Parathyroid adenoma (tissue), 2 donors: ENCODE results near the gene DUSP10.
A peak's percentile ranks its signal among the peaks of the same experiment; 100 is the strongest.

Source experiments
- H2AFZ ChIP-seq: fragments of 300-600 bp; sonication (generic); one replicate; pipeline ENCODE4 v1.7.0; 2017; ENCODE audit warnings: antibody characterized with exemption, mild to moderate bottlenecking
- H3K27ac ChIP-seq: fragments of 300-600 bp; sonication (generic); one replicate; pipeline ENCODE4 v1.7.0; 2017
- H3K27me3 ChIP-seq: fragments of 300-600 bp; sonication (generic); one replicate; pipeline ENCODE4 v1.7.0; 2017; ENCODE audit warnings: low read length; ENCODE audit not compliant: control insufficient read depth, insufficient read depth
- H3K36me3 ChIP-seq: fragments of 300-600 bp; sonication (generic); one replicate; pipeline ENCODE4 v1.7.0; 2017; ENCODE audit warnings: low read length; ENCODE audit not compliant: control insufficient read depth, insufficient read depth
- H3K4me1 ChIP-seq: fragments of 300-600 bp; sonication (generic); one replicate; pipeline ENCODE4 v1.7.0; 2017; ENCODE audit warnings: control low read depth
- H3K4me2 ChIP-seq: fragments of 300-600 bp; sonication (generic); one replicate; pipeline ENCODE4 v1.7.0; 2017; ENCODE audit warnings: low read length
- H3K4me3 ChIP-seq: fragments of 300-600 bp; sonication (generic); one replicate; pipeline ENCODE4 v1.7.0; 2017; ENCODE audit warnings: low read depth, low read length
- H3K79me2 ChIP-seq: fragments of 300-600 bp; sonication (generic); one replicate; pipeline ENCODE4 v1.7.0; 2017; ENCODE audit warnings: control low read depth
- H3K9ac ChIP-seq: fragments of 300-600 bp; sonication (generic); one replicate; pipeline ENCODE4 v1.7.0; 2017; ENCODE audit warnings: mild to moderate bottlenecking
- H3K9me3 ChIP-seq: fragments of 300-600 bp; sonication (generic); one replicate; pipeline ENCODE4 v1.7.0; 2017; ENCODE audit warnings: low read length; ENCODE audit not compliant: control insufficient read depth
- CTCF ChIP-seq: fragments of 300-600 bp; sonication (generic); IDR thresholded peaks from one replicate; pipeline ENCODE4 v1.7.0; 2017; ENCODE audit warnings: antibody characterized with exemption, mild to moderate bottlenecking
- donor health status: primary hyperparathyroidism.

Gene DUSP10

GRCh38 chr1:221751226-221751887 lies 9.5 kb upstream of the DUSP10 start:
- Histone ChIP-seq H3K27ac (no peak overlapping the region), H3K4me2 (no peak overlapping the region), H3K9ac (no peak overlapping the region), H2AFZ (no peak overlapping the region), H3K79me2 (no peaks in the 10 kb centered on the region), H3K4me3 (no peak overlapping the region), H3K36me3 (no peaks in the 10 kb centered on the region), H3K4me1 (no peaks in the 10 kb centered on the region), H3K9me3 (no peaks in the 10 kb centered on the region), H3K27me3 (no peaks in the 10 kb centered on the region)
- TF ChIP-seq CTCF: no peak

GRCh38 chr1:221748981-221749380 lies 7.1 kb upstream of the DUSP10 start:
- Histone ChIP-seq H3K4me3 (no peak overlapping the region), H2AFZ (no peak overlapping the region), H3K9ac (no peak overlapping the region), H3K79me2 (no peaks in the 10 kb centered on the region), H3K27ac (no peak overlapping the region), H3K27me3 (no peaks in the 10 kb centered on the region), H3K36me3 (no peaks in the 10 kb centered on the region), H3K4me1 (no peaks in the 10 kb centered on the region), H3K4me2 (no peak overlapping the region), H3K9me3 (no peaks in the 10 kb centered on the region)
- no peak for TF ChIP-seq CTCF

DNA sequence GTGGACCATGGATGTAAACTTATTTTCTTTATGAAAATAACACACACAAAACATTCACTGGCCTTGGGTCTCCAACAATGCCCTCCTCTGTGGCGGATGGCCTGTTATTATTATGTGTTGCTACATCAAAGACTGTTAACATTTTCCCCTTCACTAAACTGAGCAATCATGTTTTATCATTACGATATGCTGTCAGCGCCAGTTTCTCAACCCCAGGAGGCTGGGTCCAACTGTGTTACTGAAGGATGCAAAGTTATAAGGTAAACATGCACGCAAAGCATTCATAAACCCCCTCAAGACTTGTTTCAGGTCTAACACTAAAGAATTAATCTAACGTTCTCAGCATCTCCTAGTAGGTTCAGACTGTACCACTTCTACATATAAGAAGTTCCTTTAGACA lies 6.0 kb upstream of the DUSP10 start:
- H3K4me2 ChIP-seq: no peak overlapping the region
- no peak for TF ChIP-seq CTCF
- no peaks in the 10 kb centered on the region for H3K4me1 ChIP-seq
- no peak overlapping the region for H2AFZ ChIP-seq
- H3K27ac ChIP-seq: no peak overlapping the region
- H3K36me3 ChIP-seq: no peaks in the 10 kb centered on the region
- no peaks in the 10 kb centered on the region for H3K79me2 ChIP-seq
- H3K9ac ChIP-seq: no peak overlapping the region
- H3K27me3 ChIP-seq: no peaks in the 10 kb centered on the region
- H3K4me3 ChIP-seq: no peak overlapping the region
- H3K9me3 ChIP-seq: no peaks in the 10 kb centered on the region

GRCh38 chr1:221743416-221744208 lies 1.7 kb upstream of the DUSP10 start:
- peak overlapping the region; percentile 92 for H3K4me3 ChIP-seq
- peak overlapping the region; percentile 94 for H2AFZ ChIP-seq
- H3K4me2 ChIP-seq: peak overlapping the region; percentile 72
- no peaks in the 10 kb centered on the region for H3K9me3 ChIP-seq
- no peaks in the 10 kb centered on the region for H3K27me3 ChIP-seq
- H3K9ac ChIP-seq: no peak overlapping the region
- H3K4me1 ChIP-seq: no peaks in the 10 kb centered on the region
- no peak for TF ChIP-seq CTCF
- H3K79me2 ChIP-seq: no peaks in the 10 kb centered on the region
- H3K27ac ChIP-seq: peak overlapping the region; percentile 97
- H3K36me3 ChIP-seq: no peaks in the 10 kb centered on the region
